ENCODE measurements around the gene WFDC10B.

- TF ChIP-seq TAF1 (IDR thresholded peaks at IDR 0.05; ENCODE audit: borderline replicate concordance, insufficient read depth, low read length) = no peak
- TF ChIP-seq POLR2AphosphoS5 (IDR thresholded peaks at IDR 0.05; ENCODE audit: low read depth, low read length) = no peak
- TF ChIP-seq REST (IDR thresholded peaks at IDR 0.05; ENCODE audit: insufficient read depth in 1 of 2, low read depth in 2 of 2, low read length in 2 of 2) = no peak
- no peak for TF ChIP-seq SIN3A (IDR thresholded peaks at IDR 0.05; ENCODE audit: borderline replicate concordance, insufficient read depth, low read length)
These were observed 17.2 kb upstream of the WFDC10B start, which contains the start of gene SPINT4 for GRCh38 chr20:45722047-45722446.
